Suprapubic skin (tissue), 4 donors: ENCODE data around the gene NRG3. TPM values are rescaled to one million over a fixed set of nuclear protein-coding genes. Genes with fewer than 3 reads are reported as not detected.

Experiments
- DNase-seq, 2 donors: peaks; one replicate each; pipeline ENCODE4 v3.0.0-alpha.2; 2019; ENCODE audit warnings: low spot score in 2 of 2
- H3K27ac ChIP-seq: fragments of 200-600 bp; sonication (generic); one replicate; pipeline ENCODE4 v1.5.1; 2019
- H3K27me3 ChIP-seq: fragments of 200-600 bp; sonication (generic); one replicate; pipeline ENCODE4 v1.5.1; 2019
- H3K36me3 ChIP-seq: fragments of 200-600 bp; sonication (generic); one replicate; pipeline ENCODE4 v1.5.1; 2019
- H3K4me1 ChIP-seq: fragments of 200-600 bp; sonication (generic); one replicate; pipeline ENCODE4 v1.5.1; 2019
- H3K4me3 ChIP-seq: fragments of 200-600 bp; sonication (generic); one replicate; pipeline ENCODE4 v1.5.1; 2019; ENCODE audit warnings: mild to moderate bottlenecking
- H3K9me3 ChIP-seq: fragments of 200-600 bp; sonication (generic); one replicate; pipeline ENCODE4 v1.5.1; 2019
- CTCF ChIP-seq, 2 donors: fragments of 200-600 bp in 1 of 2; fragments of 450-650 bp in 1 of 2; sonication (generic) in 1 of 2; IDR thresholded peaks; one replicate each; pipeline ENCODE4 v1.5.1; 2016 to 2019; ENCODE audit warnings: antibody characterized with exemption in 2 of 2, mild to moderate bottlenecking in 1 of 2, moderate library complexity in 1 of 2
- EP300 ChIP-seq: sonication (generic); formaldehyde crosslinking; IDR thresholded peaks from one replicate; pipeline ENCODE4 v1.6.1; 2017; ENCODE audit warnings: antibody characterized with exemption
- POLR2A ChIP-seq, 2 donors: fragments of 450-650 bp; IDR thresholded peaks; one replicate each; pipeline ENCODE4 v1.6.1; 2017; ENCODE audit warnings: antibody characterized with exemption in 2 of 2, mild to moderate bottlenecking in 2 of 2, moderate library complexity in 2 of 2
- POLR2AphosphoS5 ChIP-seq, 3 donors: sonication (generic); formaldehyde crosslinking; IDR thresholded peaks; one replicate each; pipeline ENCODE4 v1.6.1; 2017; ENCODE audit warnings: antibody characterized with exemption in 3 of 3
- WGBS: methylation state at CpG from one replicate; pipeline ENCODE4 v1.1.5; 2018; 5-methylcytosine and 5-hydroxymethylcytosine counted together
- total RNA-seq, 4 donors: library from RNA; depleted of rRNA; stranded (reverse); fragments of >200 nt; gene quantifications; one replicate each; pipeline ENCODE4 v1.1.0, GENCODE V29; 2016

NRG3 gene
- total RNA-seq, 4 donors from 2014 or later: 0.65 to 3.5 (median 1.3) TPM

GRCh38 chr10:82543631-82544030, 668.6 kb downstream of the NRG3 start:
- Histone ChIP-seq H3K4me3 (no peak overlapping the region), H3K36me3 (no peaks in the 10 kb centered on the region), H3K27me3 (no peaks in the 10 kb centered on the region), H3K27ac (no peak overlapping the region), H3K4me1 (no peaks in the 10 kb centered on the region), H3K9me3 (peaks cover 3% of the 10 kb centered on the region)
- WGBS: 76% methylated on average over 2 of the region's 2 CpGs
- TF ChIP-seq POLR2A (IDR thresholded peaks at IDR 0.05) (no peak), POLR2AphosphoS5 (IDR thresholded peaks at IDR 0.05) (no peak), EP300 (no peak), CTCF (IDR thresholded peaks at IDR 0.05) (no peak)
- DNase-seq: no peak

GRCh38 chr10:82544377-82544776, 669.4 kb downstream of the NRG3 start:
- TF ChIP-seq CTCF (IDR thresholded peaks at IDR 0.05) (no peak), POLR2A (IDR thresholded peaks at IDR 0.05) (no peak), POLR2AphosphoS5 (IDR thresholded peaks at IDR 0.05) (no peak), EP300 (no peak)
- H3K4me3 ChIP-seq: no peak overlapping the region
- no peaks in the 10 kb centered on the region for H3K4me1 ChIP-seq
- no peak for DNase-seq
- WGBS: 95% methylated on average over 1 of the region's 1 CpG
- H3K9me3 ChIP-seq: peaks cover 3% of the 10 kb centered on the region
- H3K36me3 ChIP-seq: no peaks in the 10 kb centered on the region
- H3K27me3 ChIP-seq: no peaks in the 10 kb centered on the region
- no peak overlapping the region for H3K27ac ChIP-seq

GRCh38 chr10:82551506-82551905, 676.5 kb downstream of the NRG3 start:
- Histone ChIP-seq H3K4me3 (no peak overlapping the region), H3K36me3 (no peaks in the 10 kb centered on the region), H3K27ac (no peak overlapping the region), H3K4me1 (no peaks in the 10 kb centered on the region), H3K27me3 (no peaks in the 10 kb centered on the region), H3K9me3 (no peaks in the 10 kb centered on the region)
- TF ChIP-seq POLR2A (IDR thresholded peaks at IDR 0.05) (no peak), POLR2AphosphoS5 (IDR thresholded peaks at IDR 0.05) (no peak), CTCF (IDR thresholded peaks at IDR 0.05) (no peak)
- 86% methylated on average over 3 of the region's 3 CpGs for WGBS
- DNase-seq: no peak

- WGBS: 98% methylated on average over 1 of the region's 1 CpG
- H3K9me3 ChIP-seq: no peaks in the 10 kb centered on the region
- H3K4me1 ChIP-seq: no peaks in the 10 kb centered on the region
- no peak overlapping the region for H3K4me3 ChIP-seq
- H3K27me3 ChIP-seq: no peaks in the 10 kb centered on the region
- no peak for TF ChIP-seq CTCF (IDR thresholded peaks at IDR 0.05)
- no peak for TF ChIP-seq EP300
- TF ChIP-seq POLR2AphosphoS5 (IDR thresholded peaks at IDR 0.05): no peak
- no peak for TF ChIP-seq POLR2A (IDR thresholded peaks at IDR 0.05)
- H3K36me3 ChIP-seq: no peaks in the 10 kb centered on the region
- no peak for DNase-seq
- no peak overlapping the region for H3K27ac ChIP-seq
Observed at GRCh38 chr10:82552267-82552666, 677.3 kb downstream of the NRG3 start.

- Histone ChIP-seq H3K27me3 (no peaks in the 10 kb centered on the region), H3K36me3 (no peaks in the 10 kb centered on the region), H3K4me3 (no peak overlapping the region), H3K27ac (no peak overlapping the region), H3K9me3 (no peaks in the 10 kb centered on the region), H3K4me1 (no peaks in the 10 kb centered on the region)
- TF ChIP-seq POLR2A (IDR thresholded peaks at IDR 0.05): no peak
- no peak for TF ChIP-seq CTCF (IDR thresholded peaks at IDR 0.05)
- no peak for TF ChIP-seq EP300
- TF ChIP-seq POLR2AphosphoS5 (IDR thresholded peaks at IDR 0.05): no peak
- DNase-seq: no peak
- 91% methylated on average over 3 of the region's 3 CpGs for WGBS
Observed at GRCh38 chr10:82554381-82554780, 679.4 kb downstream of the NRG3 start.
